Esophagus muscularis mucosa (tissue), 4 donors: ENCODE measurements around the gene PPP1R27. TPM values are rescaled to one million over a fixed set of nuclear protein-coding genes. Genes with fewer than 3 reads are reported as not detected.

ENCODE experiments used
- DNase-seq: peaks from one replicate; pipeline ENCODE4 v3.0.0-alpha.2; 2017; ENCODE audit errors: extremely low spot score
- H3K27ac ChIP-seq, 4 donors: fragments of 200-600 bp; sonication (generic); replicated peaks in 1 of 4; 1 replicate in 3 of 4; 2 replicates in 1 of 4; pipeline ENCODE4 v1.5.1; 2016 to 2019; ENCODE audit warnings: mild to moderate bottlenecking in 1 of 4
- H3K27me3 ChIP-seq, 4 donors: fragments of 200-600 bp; sonication (generic); one replicate each; pipeline versions ENCODE4 v1.5.1 to v1.6.0; 2016 to 2019
- H3K36me3 ChIP-seq, 4 donors: fragments of 200-600 bp; sonication (generic); one replicate each; pipeline ENCODE4 v1.5.1; 2016 to 2019
- H3K4me1 ChIP-seq, 4 donors: fragments of 200-600 bp; sonication (generic); one replicate each; pipeline ENCODE4 v1.5.1; 2016 to 2019
- H3K4me3 ChIP-seq, 4 donors: fragments of 200-600 bp; sonication (generic); 1 replicate in 2 of 4; 2 replicates in 2 of 4; pipeline ENCODE4 v1.5.1; 2016 to 2019; ENCODE audit warnings: mild to moderate bottlenecking in 4 of 4, moderate library complexity in 1 of 4
- H3K9me3 ChIP-seq, 4 donors: fragments of 200-600 bp; sonication (generic); 1 replicate in 3 of 4; 2 replicates in 1 of 4; pipeline ENCODE4 v1.5.1; 2016 to 2019
- CTCF ChIP-seq, 3 experiments: fragments of 200-600 bp in 2 of 3; fragments of 450-650 bp in 1 of 3; sonication (generic) in 2 of 3; IDR thresholded peaks; one replicate each; pipeline ENCODE4 v1.5.1; 2017 to 2019; ENCODE audit warnings: antibody characterized with exemption in 3 of 3, mild to moderate bottlenecking in 2 of 3, moderate library complexity in 1 of 3
- EP300 ChIP-seq: sonication (generic); formaldehyde crosslinking; IDR thresholded peaks from one replicate; pipeline ENCODE4 v1.6.1; 2017; ENCODE audit warnings: antibody characterized with exemption
- POLR2A ChIP-seq: fragments of 450-650 bp; IDR thresholded peaks from one replicate; pipeline ENCODE4 v1.6.1; 2017; ENCODE audit warnings: antibody characterized with exemption, moderate library complexity, mild to moderate bottlenecking, low read depth
- POLR2AphosphoS5 ChIP-seq, 2 donors: sonication (generic); formaldehyde crosslinking; IDR thresholded peaks; one replicate each; pipeline ENCODE4 v1.6.1; 2017; ENCODE audit warnings: antibody characterized with exemption in 2 of 2
- WGBS: methylation state at CpG from one replicate; pipeline ENCODE4 v1.1.5; 2018; 5-methylcytosine and 5-hydroxymethylcytosine counted together
- intact Hi-C: fragments of 100-400 bp; cut with DNase I; formaldehyde crosslinking; loops from one replicate; pipeline ENCODE4 v1.15.1; 2023
- total RNA-seq, 4 donors: library from RNA; depleted of rRNA; stranded (reverse); fragments of >200 nt; gene quantifications; one replicate each; pipeline versions ENCODE4 v1.1.0 to v1.2.1, GENCODE V29; 2016

The PPP1R27 gene
- total RNA-seq, 4 donors from 2014 or later = not detected

GRCh38 chr17:81808778-81809555, 25.9 kb downstream of the PPP1R27 start:
- no peaks in the 10 kb centered on the region for H3K9me3 ChIP-seq
- TF ChIP-seq POLR2AphosphoS5 (IDR thresholded peaks at IDR 0.05) (no peak), EP300 (no peak), POLR2A (no peak), CTCF (IDR thresholded peaks at IDR 0.05) (no peak)
- no peak overlapping the region for H3K4me3 ChIP-seq
- no peak for DNase-seq
- peaks cover 0 to 97% (median 28%) of the 10 kb centered on the region in 4 donors for H3K27me3 ChIP-seq
- no peak overlapping the region for H3K27ac ChIP-seq
- intact Hi-C loops = no loop called here
- H3K36me3 ChIP-seq = no peaks in the 10 kb centered on the region
- H3K4me1 ChIP-seq = peaks cover 8 to 13% (median 13%) of the 10 kb centered on the region in 4 donors
- WGBS = 67% methylated on average over 15 of the region's 20 CpGs

GRCh38 chr17:81807839-81808238, 27.0 kb downstream of the PPP1R27 start:
- H3K27me3 ChIP-seq = peaks cover 0 to 97% (median 38%) of the 10 kb centered on the region in 4 donors
- no peak overlapping the region for H3K4me3 ChIP-seq
- no peak overlapping the region for H3K27ac ChIP-seq
- H3K4me1 ChIP-seq = peaks cover 12 to 24% (median 20%) of the 10 kb centered on the region in 4 donors
- no peaks in the 10 kb centered on the region for H3K36me3 ChIP-seq
- TF ChIP-seq EP300 (no peak), CTCF (IDR thresholded peaks at IDR 0.05) (no peak), POLR2A (no peak), POLR2AphosphoS5 (IDR thresholded peaks at IDR 0.05) (no peak)
- WGBS = 80% methylated on average over 1 of the region's 13 CpGs
- DNase-seq = no peak
- no peaks in the 10 kb centered on the region for H3K9me3 ChIP-seq
- intact Hi-C loops = no loop called here

GRCh38 chr17:81807210-81807719, 27.6 kb downstream of the PPP1R27 start:
- WGBS = 60% methylated on average over 11 of the region's 18 CpGs
- H3K9me3 ChIP-seq = no peaks in the 10 kb centered on the region
- intact Hi-C loops = no loop called here
- H3K27me3 ChIP-seq = peaks cover 0 to 97% (median 44%) of the 10 kb centered on the region in 4 donors
- H3K4me1 ChIP-seq = peaks cover 12 to 24% (median 20%) of the 10 kb centered on the region in 4 donors
- no peak for DNase-seq
- H3K27ac ChIP-seq = no peak overlapping the region
- no peaks in the 10 kb centered on the region for H3K36me3 ChIP-seq
- no peak overlapping the region for H3K4me3 ChIP-seq
- no peak for TF ChIP-seq CTCF (IDR thresholded peaks at IDR 0.05)
- TF ChIP-seq POLR2AphosphoS5 (IDR thresholded peaks at IDR 0.05) = no peak
- TF ChIP-seq EP300 = no peak
- TF ChIP-seq POLR2A = no peak

- no peaks in the 10 kb centered on the region for H3K9me3 ChIP-seq
- WGBS = 33% methylated on average over 11 of the region's 23 CpGs
- intact Hi-C loops = no loop called here
- H3K4me3 ChIP-seq = no peak overlapping the region
- H3K4me1 ChIP-seq = peaks cover 12 to 24% (median 20%) of the 10 kb centered on the region in 4 donors
- TF ChIP-seq POLR2AphosphoS5 (IDR thresholded peaks at IDR 0.05) = no peak
- TF ChIP-seq EP300 = no peak
- no peak for TF ChIP-seq POLR2A
- no peak for TF ChIP-seq CTCF (IDR thresholded peaks at IDR 0.05)
- DNase-seq = no peak
- no peak overlapping the region for H3K27ac ChIP-seq
- no peaks in the 10 kb centered on the region for H3K36me3 ChIP-seq
- H3K27me3 ChIP-seq = peaks cover 0 to 97% (median 48%) of the 10 kb centered on the region in 4 donors
These were observed 28.2 kb downstream of the PPP1R27 start for GRCh38 chr17:81806461-81807209.
